Activated T-cell treated with anti-CD3 and anti-CD28 coated beads, Interleukin-2, amount 50 U/mL, for 24 hours (primary cell): ENCODE measurements around the gene ENPP4.

Experiments used
- DNase-seq: peaks from one replicate; pipeline ENCODE4 v3.0.0-alpha.2; 2020
- H3K27ac Mint-ChIP-seq: 2 replicates; pipeline ENCODE4 v1.8.0; 2020; ENCODE audit warnings: mild to moderate bottlenecking, mixed read lengths
- H3K27me3 Mint-ChIP-seq: 2 replicates; pipeline ENCODE4 v1.8.0; 2020; ENCODE audit warnings: mixed read lengths
- H3K36me3 Mint-ChIP-seq: 2 replicates; pipeline ENCODE4 v1.8.0; 2020; ENCODE audit warnings: low read depth, mixed read lengths
- H3K4me1 Mint-ChIP-seq: 2 replicates; pipeline ENCODE4 v1.8.0; 2020; ENCODE audit warnings: low read depth, mixed read lengths
- H3K4me3 Mint-ChIP-seq: 2 replicates; pipeline ENCODE4 v1.8.0; 2020; ENCODE audit warnings: mild to moderate bottlenecking, moderate library complexity, mixed read lengths
- H3K9me3 Mint-ChIP-seq: 2 replicates; pipeline ENCODE4 v1.8.0; 2020; ENCODE audit warnings: mixed read lengths

Gene ENPP4

GRCh38 chr6:46156701-46157100 is 26.9 kb downstream of the ENPP4 start:
- H3K4me1 Mint-ChIP-seq = no peaks in the 10 kb centered on the region
- no peak overlapping the region for H3K27ac Mint-ChIP-seq
- H3K9me3 Mint-ChIP-seq = peaks cover 2% of the 10 kb centered on the region
- DNase-seq = no peak
- H3K4me3 Mint-ChIP-seq = no peak overlapping the region
- peaks cover 7% of the 10 kb centered on the region for H3K27me3 Mint-ChIP-seq
- H3K36me3 Mint-ChIP-seq = peaks cover 3% of the 10 kb centered on the region

- Mint-ChIP-seq H3K9me3 (peaks cover 2% of the 10 kb centered on the region), H3K4me1 (no peaks in the 10 kb centered on the region), H3K36me3 (peaks cover 3% of the 10 kb centered on the region), H3K27ac (no peak overlapping the region), H3K27me3 (peaks cover 7% of the 10 kb centered on the region), H3K4me3 (no peak overlapping the region)
- DNase-seq = no peak
These were observed 29.4 kb downstream of the ENPP4 start for GRCh38 chr6:46159229-46159628.

DNA sequence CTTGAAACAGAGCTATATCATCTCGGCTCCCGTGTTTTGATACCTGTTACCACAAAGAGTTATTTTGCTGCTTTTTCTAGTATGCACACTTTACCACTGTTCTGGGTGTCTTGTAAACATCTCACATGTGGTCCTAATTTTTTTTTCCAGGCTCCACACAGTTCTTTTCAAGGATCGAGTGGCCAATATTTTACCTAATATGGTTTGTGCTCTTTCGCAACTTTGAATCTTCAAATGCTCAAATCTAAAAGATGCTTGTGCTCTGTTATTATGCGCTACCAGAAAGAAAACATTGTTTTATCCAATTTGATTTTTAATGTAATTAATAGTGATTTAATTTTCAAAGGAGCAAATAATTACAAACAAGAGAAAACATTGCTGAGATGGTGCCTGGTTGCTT is 30.3 kb downstream of the ENPP4 start:
- H3K36me3 Mint-ChIP-seq = peaks cover 3% of the 10 kb centered on the region
- no peak for DNase-seq

DNA sequence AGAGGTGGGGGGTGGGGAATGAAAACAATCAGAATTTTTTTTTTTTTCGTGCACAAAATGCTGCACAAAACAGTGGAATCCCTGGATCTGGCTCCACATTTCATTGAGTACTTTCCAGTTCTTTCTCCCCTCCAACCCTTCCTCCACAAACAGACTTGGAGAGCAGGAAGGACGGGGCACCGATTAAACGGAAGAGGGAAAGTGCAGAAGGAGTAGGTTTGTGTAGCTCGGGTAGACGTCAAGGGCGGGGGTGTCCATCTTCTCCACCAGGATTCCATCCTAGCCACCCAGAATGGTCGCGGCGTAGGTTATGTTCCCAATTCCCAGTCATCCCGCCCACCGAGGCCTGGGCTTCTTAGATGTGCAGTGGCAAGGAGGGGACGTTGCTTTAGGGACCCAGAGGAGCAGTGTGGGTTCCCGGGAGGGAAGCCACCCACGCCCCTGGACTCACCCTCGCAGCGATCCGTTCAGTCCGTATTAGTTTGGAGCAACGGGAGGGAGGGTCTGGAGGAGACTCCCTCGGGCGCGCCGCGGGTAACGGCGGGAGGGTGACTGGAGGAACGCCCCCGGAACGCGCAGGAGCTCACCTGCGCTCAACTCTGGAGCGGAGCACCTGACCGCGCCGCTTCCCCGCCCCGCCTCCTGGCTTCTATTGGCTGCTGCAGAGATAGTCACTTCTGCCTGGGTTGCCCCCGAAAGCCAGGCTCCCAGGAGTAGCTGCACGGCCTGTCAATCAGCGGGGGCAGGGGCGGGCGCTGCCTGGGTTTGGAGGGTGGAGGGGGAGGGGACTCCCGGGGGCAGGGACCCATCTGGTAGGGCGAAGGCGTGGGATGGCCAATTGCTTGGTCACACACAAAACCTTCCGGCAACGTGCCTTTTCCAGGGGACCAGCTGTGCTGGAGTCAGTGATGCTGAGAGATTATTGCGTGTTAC is 40.8 kb downstream of the ENPP4 start, which contains the start of gene ENPP5:
ENPP5 (minus strand) TSS at position 624 of the 933 bp plus-strand sequence. CDS start 2,718 bp downstream, outside the sequence.
- no peak within 1 kb of the TSS for H3K27ac Mint-ChIP-seq

More for the DNA sequence above, 30.3 kb downstream of the ENPP4 start:
- no peak overlapping the region for H3K27ac Mint-ChIP-seq
- H3K27me3 Mint-ChIP-seq = peaks cover 9% of the 10 kb centered on the region
- no peak overlapping the region for H3K4me3 Mint-ChIP-seq
- peaks cover 2% of the 10 kb centered on the region for H3K9me3 Mint-ChIP-seq
- H3K4me1 Mint-ChIP-seq = no peaks in the 10 kb centered on the region

DNA sequence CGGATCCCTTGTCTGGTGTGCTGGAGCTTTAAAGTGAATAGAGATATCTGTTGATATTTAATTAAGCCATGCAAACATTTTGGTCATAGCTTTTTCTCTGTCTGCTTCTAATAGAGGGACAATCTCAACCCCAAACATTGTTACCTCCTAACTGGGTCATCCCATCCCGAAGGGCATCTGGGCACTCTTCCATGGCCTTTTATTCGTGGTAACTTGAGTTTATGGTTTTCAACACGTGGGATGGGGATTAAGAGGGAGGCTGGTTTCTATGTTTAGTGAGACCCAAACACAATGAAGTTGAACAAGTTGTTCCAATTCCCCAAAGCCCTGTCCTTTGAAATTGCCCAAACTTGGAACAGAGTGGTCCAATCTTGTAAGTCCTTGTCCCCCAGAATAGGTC is 42.4 kb downstream of the ENPP4 start:
- H3K4me1 Mint-ChIP-seq = peaks cover 29% of the 10 kb centered on the region
- H3K36me3 Mint-ChIP-seq = no peaks in the 10 kb centered on the region
- H3K4me3 Mint-ChIP-seq = no peak overlapping the region
- no peak for DNase-seq
- H3K27me3 Mint-ChIP-seq = peaks cover 38% of the 10 kb centered on the region
- H3K9me3 Mint-ChIP-seq = no peaks in the 10 kb centered on the region
- no peak overlapping the region for H3K27ac Mint-ChIP-seq

More for the DNA sequence above, 40.8 kb downstream of the ENPP4 start, which contains the start of gene ENPP5:
- peak; percentile 77 for DNase-seq
- H3K36me3 Mint-ChIP-seq = no peaks in the 10 kb centered on the region
- H3K27me3 Mint-ChIP-seq = peaks cover 38% of the 10 kb centered on the region
- no peaks in the 10 kb centered on the region for H3K9me3 Mint-ChIP-seq
- peak within 1 kb of the TSS; percentile 78 for H3K4me3 Mint-ChIP-seq
- H3K4me1 Mint-ChIP-seq = peaks cover 22% of the 10 kb centered on the region

- Mint-ChIP-seq H3K36me3 (no peaks in the 10 kb centered on the region), H3K4me3 (no peak overlapping the region), H3K4me1 (peaks cover 27% of the 10 kb centered on the region), H3K27ac (no peak overlapping the region), H3K9me3 (no peaks in the 10 kb centered on the region), H3K27me3 (peaks cover 46% of the 10 kb centered on the region)
- DNase-seq = no peak
These were observed 45.1 kb downstream of the ENPP4 start for GRCh38 chr6:46174904-46175303.

- peaks cover 44% of the 10 kb centered on the region for H3K27me3 Mint-ChIP-seq
- DNase-seq = no peak
- no peaks in the 10 kb centered on the region for H3K9me3 Mint-ChIP-seq
- H3K36me3 Mint-ChIP-seq = no peaks in the 10 kb centered on the region
- H3K4me3 Mint-ChIP-seq = no peak overlapping the region
- H3K27ac Mint-ChIP-seq = no peak overlapping the region
- peaks cover 21% of the 10 kb centered on the region for H3K4me1 Mint-ChIP-seq
These were observed 45.7 kb downstream of the ENPP4 start for GRCh38 chr6:46175446-46175845.

GRCh38 chr6:46175976-46176375 is 46.2 kb downstream of the ENPP4 start:
- DNase-seq = no peak
- Mint-ChIP-seq H3K4me1 (peaks cover 18% of the 10 kb centered on the region), H3K4me3 (no peak overlapping the region), H3K9me3 (no peaks in the 10 kb centered on the region), H3K27ac (no peak overlapping the region), H3K36me3 (no peaks in the 10 kb centered on the region), H3K27me3 (peaks cover 43% of the 10 kb centered on the region)

GRCh38 chr6:46184114-46184513 is 54.3 kb downstream of the ENPP4 start:
- Mint-ChIP-seq H3K27ac (no peak overlapping the region), H3K4me1 (no peaks in the 10 kb centered on the region), H3K9me3 (no peaks in the 10 kb centered on the region), H3K27me3 (peaks cover 50% of the 10 kb centered on the region), H3K36me3 (no peaks in the 10 kb centered on the region), H3K4me3 (no peak overlapping the region)
- no peak for DNase-seq

DNA sequence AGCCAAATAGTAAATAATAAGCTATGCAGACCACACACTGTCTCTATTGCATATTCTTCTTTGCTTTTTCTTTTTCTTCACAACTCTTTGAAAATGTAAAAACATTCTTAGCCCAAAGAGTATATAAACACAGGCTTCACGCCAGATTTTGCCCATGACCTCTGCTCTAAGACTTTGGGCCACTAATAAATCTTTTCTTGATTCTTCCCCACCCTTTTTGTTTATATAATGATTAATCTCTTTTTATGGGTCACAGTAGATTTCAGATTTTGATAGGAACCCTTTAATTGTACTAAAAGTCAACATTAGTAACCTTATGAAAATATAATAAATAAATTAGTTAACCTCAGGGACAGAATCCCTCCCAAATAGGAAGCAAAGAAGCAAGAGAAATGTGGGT is 56.8 kb downstream of the ENPP4 start:
- no peaks in the 10 kb centered on the region for H3K9me3 Mint-ChIP-seq
- no peak overlapping the region for H3K4me3 Mint-ChIP-seq
- H3K4me1 Mint-ChIP-seq = no peaks in the 10 kb centered on the region
- no peak for DNase-seq
- no peaks in the 10 kb centered on the region for H3K36me3 Mint-ChIP-seq
- H3K27me3 Mint-ChIP-seq = peaks cover 45% of the 10 kb centered on the region
- H3K27ac Mint-ChIP-seq = no peak overlapping the region

DNA sequence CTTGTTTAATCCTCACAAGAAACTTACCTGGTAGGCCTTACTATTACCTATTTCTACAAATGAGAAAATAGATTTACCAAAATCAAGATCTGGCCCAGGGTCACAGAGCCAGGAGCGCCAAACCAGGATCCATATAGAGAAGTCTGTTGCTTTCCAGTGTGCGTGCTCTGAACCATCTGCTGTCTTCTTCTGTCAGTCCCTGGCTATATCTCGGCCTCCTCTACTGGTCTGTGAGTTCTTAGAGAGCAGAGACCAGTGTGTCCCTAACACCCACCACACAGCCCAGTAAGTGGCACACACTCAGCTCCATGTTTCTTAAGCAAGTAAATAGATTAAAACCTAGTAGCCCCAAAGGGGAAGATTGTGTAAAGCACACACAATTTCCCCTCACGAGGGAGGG is 59.9 kb downstream of the ENPP4 start:
- DNase-seq = no peak
- Mint-ChIP-seq H3K36me3 (no peaks in the 10 kb centered on the region), H3K9me3 (no peaks in the 10 kb centered on the region), H3K27me3 (peaks cover 38% of the 10 kb centered on the region), H3K4me3 (no peak overlapping the region), H3K4me1 (no peaks in the 10 kb centered on the region), H3K27ac (no peak overlapping the region)

GRCh38 chr6:46190889-46191288 is 61.1 kb downstream of the ENPP4 start:
- Mint-ChIP-seq H3K9me3 (no peaks in the 10 kb centered on the region), H3K4me1 (no peaks in the 10 kb centered on the region), H3K27me3 (peaks cover 28% of the 10 kb centered on the region), H3K4me3 (no peak overlapping the region), H3K36me3 (no peaks in the 10 kb centered on the region), H3K27ac (no peak overlapping the region)
- DNase-seq = no peak

DNA sequence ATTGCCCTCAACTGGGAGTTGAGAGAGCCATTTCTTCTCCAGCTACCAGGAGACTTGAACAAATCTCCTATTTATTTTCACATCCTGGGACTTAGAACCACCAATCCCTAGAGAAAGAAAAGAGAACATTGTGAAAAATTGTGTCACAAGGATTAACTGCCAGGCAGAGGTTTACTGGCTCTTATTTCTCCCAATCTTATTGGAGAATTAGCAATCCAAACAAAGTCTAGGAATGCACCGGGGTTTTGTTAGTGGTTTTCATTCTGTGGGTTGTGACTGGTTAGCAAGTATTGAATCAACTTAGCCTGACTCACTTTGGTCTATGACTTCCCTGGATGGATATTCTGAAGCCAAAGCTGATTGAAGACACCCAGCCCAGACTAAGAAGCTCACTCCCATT is 62.2 kb downstream of the ENPP4 start:
- H3K9me3 Mint-ChIP-seq = no peaks in the 10 kb centered on the region
- peaks cover 32% of the 10 kb centered on the region for H3K27me3 Mint-ChIP-seq
- H3K36me3 Mint-ChIP-seq = no peaks in the 10 kb centered on the region
- no peak for DNase-seq
- no peak overlapping the region for H3K4me3 Mint-ChIP-seq
- no peaks in the 10 kb centered on the region for H3K4me1 Mint-ChIP-seq
- H3K27ac Mint-ChIP-seq = no peak overlapping the region
